ENCODE data around the gene ARHGEF12.

- no peak for TF ChIP-seq POLR2A (IDR thresholded peaks at IDR 0.05)
- TF ChIP-seq, protein P1, sequence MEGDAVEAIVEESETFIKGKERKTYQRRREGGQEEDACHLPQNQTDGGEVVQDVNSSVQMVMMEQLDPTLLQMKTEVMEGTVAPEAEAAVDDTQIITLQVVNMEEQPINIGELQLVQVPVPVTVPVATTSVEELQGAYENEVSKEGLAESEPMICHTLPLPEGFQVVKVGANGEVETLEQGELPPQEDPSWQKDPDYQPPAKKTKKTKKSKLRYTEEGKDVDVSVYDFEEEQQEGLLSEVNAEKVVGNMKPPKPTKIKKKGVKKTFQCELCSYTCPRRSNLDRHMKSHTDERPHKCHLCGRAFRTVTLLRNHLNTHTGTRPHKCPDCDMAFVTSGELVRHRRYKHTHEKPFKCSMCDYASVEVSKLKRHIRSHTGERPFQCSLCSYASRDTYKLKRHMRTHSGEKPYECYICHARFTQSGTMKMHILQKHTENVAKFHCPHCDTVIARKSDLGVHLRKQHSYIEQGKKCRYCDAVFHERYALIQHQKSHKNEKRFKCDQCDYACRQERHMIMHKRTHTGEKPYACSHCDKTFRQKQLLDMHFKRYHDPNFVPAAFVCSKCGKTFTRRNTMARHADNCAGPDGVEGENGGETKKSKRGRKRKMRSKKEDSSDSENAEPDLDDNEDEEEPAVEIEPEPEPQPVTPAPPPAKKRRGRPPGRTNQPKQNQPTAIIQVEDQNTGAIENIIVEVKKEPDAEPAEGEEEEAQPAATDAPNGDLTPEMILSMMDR (IDR thresholded peaks at IDR 0.05), result no peak
Observed at GRCh38 chr11:120337355-120338106, 1.3 kb downstream of the ARHGEF12 start.
